Smooth muscle cell of the pulmonary artery (primary cell): ENCODE results near the gene REXO5. TPM values are rescaled to one million over a fixed set of nuclear protein-coding genes. Genes with fewer than 3 reads are reported as not detected.

Source experiments
- total RNA-seq: library from RNA; depleted of rRNA; stranded (reverse); fragments of >200 nt; gene quantifications from 2 replicates; pipeline ENCODE4 v1.2.3, GENCODE V29; 2014

The REXO5 gene, protein sequence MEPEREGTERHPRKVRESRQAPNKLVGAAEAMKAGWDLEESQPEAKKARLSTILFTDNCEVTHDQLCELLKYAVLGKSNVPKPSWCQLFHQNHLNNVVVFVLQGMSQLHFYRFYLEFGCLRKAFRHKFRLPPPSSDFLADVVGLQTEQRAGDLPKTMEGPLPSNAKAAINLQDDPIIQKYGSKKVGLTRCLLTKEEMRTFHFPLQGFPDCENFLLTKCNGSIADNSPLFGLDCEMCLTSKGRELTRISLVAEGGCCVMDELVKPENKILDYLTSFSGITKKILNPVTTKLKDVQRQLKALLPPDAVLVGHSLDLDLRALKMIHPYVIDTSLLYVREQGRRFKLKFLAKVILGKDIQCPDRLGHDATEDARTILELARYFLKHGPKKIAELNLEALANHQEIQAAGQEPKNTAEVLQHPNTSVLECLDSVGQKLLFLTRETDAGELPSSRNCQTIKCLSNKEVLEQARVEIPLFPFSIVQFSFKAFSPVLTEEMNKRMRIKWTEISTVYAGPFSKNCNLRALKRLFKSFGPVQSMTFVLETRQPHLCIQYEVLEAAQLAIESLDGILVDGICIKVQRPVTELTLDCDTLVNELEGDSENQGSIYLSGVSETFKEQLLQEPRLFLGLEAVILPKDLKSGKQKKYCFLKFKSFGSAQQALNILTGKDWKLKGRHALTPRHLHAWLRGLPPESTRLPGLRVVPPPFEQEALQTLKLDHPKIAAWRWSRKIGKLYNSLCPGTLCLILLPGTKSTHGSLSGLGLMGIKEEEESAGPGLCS
- total RNA-seq: 2.8 and 3.0 TPM in 2 replicates

DNA sequence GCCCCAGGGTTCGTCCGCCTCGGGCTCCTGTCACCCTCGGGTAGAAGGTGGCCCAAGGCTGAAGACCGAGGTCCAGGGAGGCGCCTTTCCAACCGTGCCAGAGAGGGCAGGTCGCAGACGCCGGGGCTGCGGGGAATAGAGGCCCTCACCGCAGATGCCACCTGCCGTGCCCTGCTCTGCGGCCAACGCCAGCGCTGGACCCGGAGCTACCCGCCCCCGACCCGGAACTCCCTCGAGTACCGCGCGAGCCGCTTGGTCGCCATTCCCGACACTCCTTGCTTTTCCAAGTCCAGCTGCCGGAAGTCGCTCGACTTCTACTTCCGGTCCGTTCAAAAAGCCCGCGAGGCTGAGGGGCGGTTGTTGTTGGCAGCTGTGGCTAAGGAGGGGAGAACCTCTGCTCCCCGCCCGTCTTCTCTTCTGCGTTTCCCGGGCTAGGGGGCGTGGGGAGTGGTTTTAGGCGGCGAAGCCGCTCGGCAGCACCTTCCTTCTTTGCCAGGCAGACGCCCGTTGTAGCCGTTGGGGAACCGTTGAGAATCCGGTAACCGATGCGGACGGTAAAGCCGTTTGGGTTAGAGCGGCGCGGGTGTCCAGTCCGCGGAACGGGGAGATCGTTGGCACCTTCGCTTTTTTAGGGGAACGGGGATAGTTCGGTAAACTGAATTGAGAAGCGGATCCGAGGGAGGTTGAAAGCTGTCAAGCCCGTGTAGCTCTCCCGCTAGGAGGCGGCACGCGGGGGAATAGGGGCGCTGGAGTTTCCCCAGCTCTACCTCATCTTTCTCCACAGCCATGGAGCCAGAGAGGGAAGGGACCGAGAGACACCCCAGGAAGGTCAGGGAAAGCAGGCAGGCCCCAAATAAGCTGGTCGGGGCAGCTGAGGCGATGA is at the start of gene REXO5, which contains the start of gene ERI2:
TSS of gene REXO5 (plus strand) at position 360 of the 883 bp plus-strand sequence. CDS start at position 787, 427 bp downstream.
TSS of gene ERI2 (minus strand) at position 305 of the 883 bp plus-strand sequence. CDS start at position 263, 42 bp downstream.

DNA sequence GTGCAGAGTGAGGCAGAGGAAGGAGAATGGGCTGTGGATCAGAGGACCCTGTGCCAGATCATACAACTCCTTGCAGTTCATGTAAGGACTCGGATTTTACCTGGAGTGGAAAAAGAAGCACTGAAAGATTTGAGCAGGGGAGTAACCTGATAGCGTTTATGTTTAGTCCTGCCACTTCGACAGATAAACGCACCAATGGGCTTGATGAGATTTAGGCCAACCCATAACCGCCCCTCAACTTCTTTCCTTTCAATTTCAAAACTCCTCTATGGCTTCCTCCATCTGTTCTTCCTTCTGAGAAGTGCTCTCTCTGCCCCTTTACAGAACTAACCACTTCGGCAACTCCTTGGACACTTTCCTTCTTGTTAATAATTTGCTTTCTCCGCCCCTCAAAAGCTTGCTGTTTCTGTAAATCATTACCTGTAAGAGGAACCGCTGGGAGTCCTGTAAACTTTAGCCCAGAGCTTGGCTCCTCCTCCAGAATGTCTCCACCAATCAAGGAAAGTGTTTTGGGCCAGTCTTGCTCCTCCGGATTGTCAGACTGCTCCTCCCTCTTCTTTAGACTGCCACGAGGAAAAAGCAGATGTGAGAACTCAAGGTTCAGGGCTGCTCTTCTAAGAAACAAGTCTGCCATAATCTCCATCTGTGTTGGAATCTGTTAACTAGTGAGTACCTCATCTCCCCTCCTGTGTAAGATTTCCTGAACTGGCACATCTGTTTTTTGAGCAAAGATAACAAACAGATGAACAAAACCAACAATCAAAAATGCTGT is 42.7 kb upstream of the REXO5 start, which contains the start of gene ACSM3:
TSS of gene ACSM3 (plus strand) at position 554 of the 772 bp plus-strand sequence. CDS start 6,021 bp downstream, outside the sequence.

Other genes with a start within 250 kb of the REXO5 start
- not detected in 2 replicates for gene ACSM2B, start 230.2 kb upstream of the REXO5 start, total RNA-seq
- gene ACSM1, start 108.8 kb upstream of the REXO5 start, total RNA-seq: not detected in 2 replicates
- 43.8 and 58.6 TPM in 2 replicates for gene THUMPD1, start 64.7 kb upstream of the REXO5 start, total RNA-seq
- gene ACSM3, start 42.5 kb upstream of the REXO5 start, total RNA-seq: 0.65 and 0.69 TPM in 2 replicates
- gene ERI2, start 55 bp upstream of the REXO5 start, total RNA-seq: 12.8 and 23.5 TPM in 2 replicates
- 26.3 and 28.2 TPM in 2 replicates for gene DCUN1D3, start 93.8 kb downstream of the REXO5 start, total RNA-seq
- gene LYRM1, start 94.2 kb downstream of the REXO5 start, total RNA-seq: 40.2 and 42.6 TPM in 2 replicates